OCI-LY3 (cell line): ENCODE data around the gene CYB561D1.

Experiments used
- H2AFZ ChIP-seq: fragments of 200-600, 300-600 bp; shearing (Covaris generic); 2 replicates; pipeline ENCODE4 v1.6.0; 2014; ENCODE audit warnings: antibody characterized with exemption, low read depth, low read length
- H3K27ac ChIP-seq: fragments of 200-600, 300-600 bp; sonication (generic); 2 replicates; pipeline ENCODE4 v1.5.1; 2014; ENCODE audit warnings: mild to moderate bottlenecking, low read length, moderate library complexity, mixed read lengths
- H3K27me3 ChIP-seq: fragments of 200-600, 300-600 bp; sonication (generic); 2 replicates; pipeline ENCODE4 v1.6.1; 2014; ENCODE audit warnings: low read depth, low read length, mixed read lengths
- H3K36me3 ChIP-seq: fragments of 200-600, 300-600 bp; sonication (generic); replicated peaks from 2 replicates; pipeline ENCODE3; 2014; ENCODE audit warnings: low read depth, low read length, mixed read lengths
- H3K4me1 ChIP-seq: fragments of 300-600, 200-600 bp; sonication (generic); 2 replicates; pipeline ENCODE4 v1.6.1; 2014; ENCODE audit warnings: low read length, mixed read lengths
- H3K4me2 ChIP-seq: fragments of 200-600, 300-600 bp; sonication (generic); 2 replicates; pipeline ENCODE4 v1.6.1; 2014; ENCODE audit warnings: low read length, mixed read lengths
- H3K4me3 ChIP-seq: fragments of 300-600, 200-600 bp; sonication (generic); 2 replicates; pipeline ENCODE4 v1.5.1; 2014; ENCODE audit warnings: antibody characterized with exemption, mild to moderate bottlenecking, low read length, moderate library complexity
- H3K79me2 ChIP-seq: fragments of 300-600, 200-600 bp; shearing (Covaris generic); 2 replicates; pipeline ENCODE4 v1.6.1; 2014; ENCODE audit warnings: mild to moderate bottlenecking, low read length, mixed read lengths
- H3K9ac ChIP-seq: fragments of 300-600, 200-600 bp; shearing (Covaris generic); 2 replicates; pipeline ENCODE4 v1.6.0; 2014; ENCODE audit warnings: mild to moderate bottlenecking, low read length, moderate library complexity
- H3K9me3 ChIP-seq: fragments of 200-600, 300-600 bp; shearing (Covaris generic); 2 replicates; pipeline ENCODE4 v1.6.1; 2014; ENCODE audit warnings: low read length, mixed read lengths; ENCODE audit not compliant: insufficient read depth
- H4K20me1 ChIP-seq: fragments of 200-600, 300-600 bp; sonication (generic); 2 replicates; pipeline ENCODE4 v1.6.1; 2016; ENCODE audit warnings: low read length, mixed read lengths; ENCODE audit not compliant: insufficient read depth
- CTCF ChIP-seq: fragments of 200-600, 300-600 bp; sonication (generic); IDR thresholded peaks from 2 replicates; pipeline ENCODE4 v1.5.1; 2014; ENCODE audit warnings: antibody characterized with exemption, low read length, low read depth
- EZH2phosphoT487 ChIP-seq: fragments of 200-600 bp; shearing (Covaris generic); IDR thresholded peaks from 2 replicates; pipeline ENCODE4 v1.6.1; 2018; ENCODE audit warnings: antibody characterized with exemption, mixed run types, low read depth

Gene CYB561D1

GRCh38 chr1:109517337-109517736 is 23.4 kb downstream of the CYB561D1 start:
- Histone ChIP-seq H3K4me3 (no peak overlapping the region), H3K27me3 (no peaks in the 10 kb centered on the region), H3K36me3 (no peaks in the 10 kb centered on the region), H3K9ac (no peak overlapping the region), H2AFZ (no peak overlapping the region), H4K20me1 (no peaks in the 10 kb centered on the region), H3K27ac (no peak overlapping the region), H3K4me1 (peaks cover 14% of the 10 kb centered on the region), H3K9me3 (no peaks in the 10 kb centered on the region), H3K4me2 (no peak overlapping the region), H3K79me2 (no peaks in the 10 kb centered on the region)
- TF ChIP-seq CTCF (no peak), EZH2phosphoT487 (no peak)

- no peak for TF ChIP-seq EZH2phosphoT487
- H3K9me3 ChIP-seq, result no peaks in the 10 kb centered on the region
- no peak overlapping the region for H3K4me3 ChIP-seq
- no peak overlapping the region for H3K27ac ChIP-seq
- H3K79me2 ChIP-seq, result no peaks in the 10 kb centered on the region
- peaks cover 24% of the 10 kb centered on the region for H3K4me1 ChIP-seq
- H4K20me1 ChIP-seq, result no peaks in the 10 kb centered on the region
- H3K4me2 ChIP-seq, result no peak overlapping the region
- no peaks in the 10 kb centered on the region for H3K27me3 ChIP-seq
- no peak overlapping the region for H3K9ac ChIP-seq
- H2AFZ ChIP-seq, result no peak overlapping the region
- no peaks in the 10 kb centered on the region for H3K36me3 ChIP-seq
Measured at GRCh38 chr1:109521002-109521951, 27.4 kb downstream of the CYB561D1 start.

- Histone ChIP-seq H3K27me3 (no peaks in the 10 kb centered on the region), H3K4me3 (no peak overlapping the region), H2AFZ (no peak overlapping the region), H3K27ac (no peak overlapping the region), H3K4me1 (peaks cover 30% of the 10 kb centered on the region), H3K36me3 (no peaks in the 10 kb centered on the region), H3K4me2 (no peak overlapping the region), H3K9me3 (no peaks in the 10 kb centered on the region), H3K9ac (no peak overlapping the region), H4K20me1 (no peaks in the 10 kb centered on the region), H3K79me2 (no peaks in the 10 kb centered on the region)
- TF ChIP-seq EZH2phosphoT487 (no peak), CTCF (no peak)
Measured at GRCh38 chr1:109522026-109522425, 28.1 kb downstream of the CYB561D1 start.

- Histone ChIP-seq H3K27ac (no peak overlapping the region), H3K9ac (no peak overlapping the region), H3K4me2 (no peak overlapping the region), H3K4me1 (peaks cover 38% of the 10 kb centered on the region), H4K20me1 (no peaks in the 10 kb centered on the region), H2AFZ (no peak overlapping the region), H3K4me3 (no peak overlapping the region), H3K36me3 (no peaks in the 10 kb centered on the region), H3K79me2 (no peaks in the 10 kb centered on the region), H3K9me3 (no peaks in the 10 kb centered on the region), H3K27me3 (no peaks in the 10 kb centered on the region)
- TF ChIP-seq EZH2phosphoT487 (no peak), CTCF (no peak)
Measured at GRCh38 chr1:109523706-109524105, 29.8 kb downstream of the CYB561D1 start.
